ENCODE data around the gene ITGA1.

The ITGA1 gene

DNA sequence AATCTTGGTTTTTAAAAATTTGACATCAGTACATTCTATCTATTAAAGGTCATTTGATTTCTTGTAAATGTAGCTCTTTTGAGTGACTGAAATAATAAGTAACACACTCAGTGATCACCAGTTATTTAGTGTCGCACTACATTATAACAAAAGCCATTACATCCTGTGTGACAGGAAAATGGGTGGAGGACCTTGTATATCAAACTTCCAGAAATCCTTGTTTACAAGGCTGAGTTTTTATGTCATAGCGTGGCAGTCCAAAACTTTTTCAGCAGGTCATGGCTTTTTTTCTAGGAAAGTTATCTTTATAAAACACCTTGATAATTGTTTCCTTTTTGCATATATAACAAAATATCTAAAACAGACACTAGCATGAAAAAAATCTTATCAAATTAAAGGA lies 14.4 kb upstream of the ITGA1 start:
- H3K27ac ChIP-seq (ENCODE audit: low read length) = no peak overlapping the region
- no peaks in the 10 kb centered on the region for H3K36me3 ChIP-seq (ENCODE audit: control insufficient read depth, low read depth, low read length)
- no peak overlapping the region for H3K4me3 ChIP-seq (ENCODE audit: low read length)
- H3K27me3 ChIP-seq (ENCODE audit: control insufficient read depth, insufficient read depth, low read length) = no peaks in the 10 kb centered on the region
- H3K4me1 ChIP-seq (ENCODE audit: control insufficient read depth, low read depth, low read length) = peaks cover 10% of the 10 kb centered on the region
- H3K9me3 ChIP-seq (ENCODE audit: control insufficient read depth, low read depth, low read length) = no peaks in the 10 kb centered on the region
- H3K9ac ChIP-seq (ENCODE audit: low read length) = no peak overlapping the region

DNA sequence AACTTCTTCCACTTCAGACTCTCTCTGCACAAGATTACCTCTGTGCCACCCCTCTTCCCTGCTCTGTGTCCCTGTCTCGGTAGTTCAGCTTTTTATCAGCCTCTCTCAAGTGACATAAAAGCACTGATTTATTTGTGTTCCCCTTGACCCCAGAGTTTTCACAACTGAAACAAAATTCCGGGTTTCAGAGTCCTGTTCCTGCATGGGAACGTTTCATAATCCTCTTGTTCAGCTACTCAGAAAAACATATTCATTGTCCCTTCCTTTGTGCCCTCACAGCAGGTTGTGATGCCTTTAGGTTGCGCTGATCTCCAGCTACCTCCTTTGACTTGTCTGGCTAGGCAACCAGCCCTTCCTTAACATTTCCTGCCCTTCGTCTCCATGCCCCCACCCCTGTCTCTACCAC lies 13.7 kb upstream of the ITGA1 start:
- H3K27me3 ChIP-seq (ENCODE audit: control insufficient read depth, insufficient read depth, low read length) = no peaks in the 10 kb centered on the region
- H3K4me1 ChIP-seq (ENCODE audit: control insufficient read depth, low read depth, low read length) = peaks cover 10% of the 10 kb centered on the region
- no peak overlapping the region for H3K4me3 ChIP-seq (ENCODE audit: low read length)
- H3K9me3 ChIP-seq (ENCODE audit: control insufficient read depth, low read depth, low read length) = no peaks in the 10 kb centered on the region
- H3K9ac ChIP-seq (ENCODE audit: low read length) = no peak overlapping the region
- H3K27ac ChIP-seq (ENCODE audit: low read length) = no peak overlapping the region
- H3K36me3 ChIP-seq (ENCODE audit: control insufficient read depth, low read depth, low read length) = no peaks in the 10 kb centered on the region

DNA sequence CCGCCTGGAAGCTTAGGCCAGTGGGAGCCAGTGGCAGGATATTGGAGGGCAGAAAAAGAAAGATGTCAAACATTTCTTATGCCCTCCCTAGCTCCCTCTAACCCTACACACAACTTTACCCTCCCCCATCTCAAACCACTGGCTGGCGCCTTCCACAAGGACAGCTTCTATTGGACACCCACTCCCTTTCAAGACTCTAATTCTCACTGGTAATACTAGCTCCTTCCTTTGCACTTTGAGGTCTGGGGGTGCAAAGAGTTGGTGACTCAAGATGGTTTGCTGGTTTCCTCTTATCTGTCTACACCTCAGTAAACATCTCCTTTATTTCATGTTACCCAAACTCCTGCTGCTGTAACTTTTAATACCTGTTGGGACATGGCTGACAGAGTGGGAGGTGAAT lies 11.6 kb upstream of the ITGA1 start:
- Histone ChIP-seq H3K27me3 (ENCODE audit: control insufficient read depth, insufficient read depth, low read length) (no peaks in the 10 kb centered on the region), H3K9ac (ENCODE audit: low read length) (no peak overlapping the region), H3K4me3 (ENCODE audit: low read length) (no peak overlapping the region), H3K9me3 (ENCODE audit: control insufficient read depth, low read depth, low read length) (no peaks in the 10 kb centered on the region), H3K27ac (ENCODE audit: low read length) (no peak overlapping the region), H3K36me3 (ENCODE audit: control insufficient read depth, low read depth, low read length) (no peaks in the 10 kb centered on the region), H3K4me1 (ENCODE audit: control insufficient read depth, low read depth, low read length) (peaks cover 10% of the 10 kb centered on the region)

DNA sequence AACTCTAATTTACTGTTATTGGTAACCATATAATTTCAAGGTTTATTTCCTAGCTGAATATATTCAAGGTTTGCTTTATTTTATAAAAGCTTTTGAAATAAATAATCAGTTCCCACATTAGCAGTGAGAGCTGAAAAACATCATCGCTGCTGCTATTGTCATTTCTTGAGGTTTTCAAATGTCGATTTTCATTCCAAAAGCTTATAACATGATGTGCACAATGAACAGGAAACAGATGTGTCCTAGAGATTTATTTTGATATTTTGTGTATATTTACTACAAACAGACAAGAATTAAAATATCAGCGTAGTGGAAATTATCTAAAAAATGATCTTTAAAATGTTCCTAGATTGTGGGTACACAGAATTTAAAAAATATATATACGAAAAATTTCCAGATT lies 10.5 kb upstream of the ITGA1 start:
- Histone ChIP-seq H3K4me1 (ENCODE audit: control insufficient read depth, low read depth, low read length) (peaks cover 10% of the 10 kb centered on the region), H3K9ac (ENCODE audit: low read length) (no peak overlapping the region), H3K4me3 (ENCODE audit: low read length) (no peak overlapping the region), H3K27me3 (ENCODE audit: control insufficient read depth, insufficient read depth, low read length) (no peaks in the 10 kb centered on the region), H3K27ac (ENCODE audit: low read length) (no peak overlapping the region), H3K36me3 (ENCODE audit: control insufficient read depth, low read depth, low read length) (no peaks in the 10 kb centered on the region), H3K9me3 (ENCODE audit: control insufficient read depth, low read depth, low read length) (no peaks in the 10 kb centered on the region)

DNA sequence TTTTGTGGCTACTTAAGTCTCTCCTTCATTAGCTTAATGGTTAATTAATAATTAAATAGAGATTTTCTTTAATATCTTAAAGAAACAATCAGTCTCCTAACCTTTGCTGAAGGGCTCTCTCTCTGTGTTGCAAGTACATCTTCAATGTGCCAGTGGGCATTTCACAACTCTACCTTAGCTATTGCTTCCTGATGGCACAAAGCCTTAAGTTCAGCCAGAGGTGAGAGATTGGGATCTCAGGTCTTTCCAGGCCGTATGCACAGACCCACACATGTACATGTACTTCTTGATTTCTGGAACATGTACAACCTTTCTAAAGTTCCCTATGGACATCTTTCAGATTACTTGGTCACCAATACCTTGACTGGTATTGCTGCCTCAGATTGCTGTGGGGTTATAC lies 8.9 kb upstream of the ITGA1 start:
- H3K27me3 ChIP-seq (ENCODE audit: control insufficient read depth, insufficient read depth, low read length) = no peaks in the 10 kb centered on the region
- H3K9ac ChIP-seq (ENCODE audit: low read length) = no peak overlapping the region
- H3K9me3 ChIP-seq (ENCODE audit: control insufficient read depth, low read depth, low read length) = no peaks in the 10 kb centered on the region
- no peak overlapping the region for H3K4me3 ChIP-seq (ENCODE audit: low read length)
- H3K36me3 ChIP-seq (ENCODE audit: control insufficient read depth, low read depth, low read length) = no peaks in the 10 kb centered on the region
- H3K27ac ChIP-seq (ENCODE audit: low read length) = no peak overlapping the region
- peaks cover 5% of the 10 kb centered on the region for H3K4me1 ChIP-seq (ENCODE audit: control insufficient read depth, low read depth, low read length)

DNA sequence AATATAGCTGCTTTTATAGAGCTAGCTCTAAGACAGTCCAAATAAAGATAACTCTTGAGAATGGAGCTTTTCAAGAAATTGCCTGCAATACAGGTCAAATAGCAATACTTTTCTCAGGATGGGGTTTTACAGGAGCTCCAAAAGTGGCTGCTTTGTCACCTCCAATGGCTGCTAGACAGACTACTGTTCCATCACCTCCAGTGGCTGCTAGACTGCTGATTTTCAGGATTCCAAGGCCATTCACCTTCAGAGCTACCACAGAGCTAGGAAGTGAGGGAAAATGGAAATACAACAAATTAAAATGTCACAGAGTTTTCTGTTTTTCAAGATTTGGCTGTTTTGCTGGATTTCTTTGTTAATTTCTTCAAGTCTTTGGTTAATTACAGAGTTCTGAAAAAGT lies 8.5 kb upstream of the ITGA1 start:
- H3K27me3 ChIP-seq (ENCODE audit: control insufficient read depth, insufficient read depth, low read length) = no peaks in the 10 kb centered on the region

DNA sequence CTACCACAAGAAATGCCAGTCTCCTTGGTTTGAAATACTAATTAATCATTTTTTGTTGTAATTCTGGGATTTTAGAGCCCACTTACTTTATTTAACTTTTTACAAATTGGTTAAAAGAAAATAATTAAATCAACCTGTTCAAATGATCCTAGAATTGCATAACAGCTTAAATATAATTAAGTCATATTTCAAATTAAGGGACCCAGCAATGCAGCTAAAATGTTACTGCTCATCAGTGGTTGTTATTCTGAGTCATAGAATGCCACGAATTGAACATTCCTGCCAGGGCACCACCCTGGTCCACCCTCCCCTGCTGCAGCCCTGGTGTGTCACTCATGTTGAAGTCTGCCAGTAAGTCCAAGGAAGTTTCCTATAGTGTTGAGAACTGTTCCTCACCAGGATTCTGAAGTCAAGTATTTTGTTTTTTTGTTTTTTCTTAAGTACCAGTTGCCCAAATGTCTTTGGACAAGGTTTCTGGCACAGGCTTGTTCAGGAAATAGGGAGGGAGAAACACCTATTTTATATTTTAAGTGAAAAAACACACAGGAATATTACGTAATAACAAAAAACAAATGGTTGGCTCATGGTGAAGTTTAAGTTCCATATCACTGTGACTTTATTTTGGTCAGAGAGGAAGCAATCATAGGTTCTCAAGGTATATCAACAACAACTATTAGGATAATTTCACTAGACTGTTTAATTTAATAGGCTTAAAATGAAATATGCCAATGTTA lies 4.3 kb upstream of the ITGA1 start:
- no peak overlapping the region for H3K9ac ChIP-seq (ENCODE audit: low read length)
- H3K36me3 ChIP-seq (ENCODE audit: control insufficient read depth, low read depth, low read length) = no peaks in the 10 kb centered on the region
- no peaks in the 10 kb centered on the region for H3K4me1 ChIP-seq (ENCODE audit: control insufficient read depth, low read depth, low read length)
- no peaks in the 10 kb centered on the region for H3K9me3 ChIP-seq (ENCODE audit: control insufficient read depth, low read depth, low read length)
- no peak overlapping the region for H3K27ac ChIP-seq (ENCODE audit: low read length)
- H3K4me3 ChIP-seq (ENCODE audit: low read length) = no peak overlapping the region
- peaks cover 10% of the 10 kb centered on the region for H3K27me3 ChIP-seq (ENCODE audit: control insufficient read depth, insufficient read depth, low read length)

More for the DNA sequence above, 8.5 kb upstream of the ITGA1 start:
- no peak overlapping the region for H3K27ac ChIP-seq (ENCODE audit: low read length)
- H3K9me3 ChIP-seq (ENCODE audit: control insufficient read depth, low read depth, low read length) = no peaks in the 10 kb centered on the region
- H3K36me3 ChIP-seq (ENCODE audit: control insufficient read depth, low read depth, low read length) = no peaks in the 10 kb centered on the region
- no peak overlapping the region for H3K9ac ChIP-seq (ENCODE audit: low read length)
- no peak overlapping the region for H3K4me3 ChIP-seq (ENCODE audit: low read length)
- H3K4me1 ChIP-seq (ENCODE audit: control insufficient read depth, low read depth, low read length) = peaks cover under 1% of the 10 kb centered on the region

DNA sequence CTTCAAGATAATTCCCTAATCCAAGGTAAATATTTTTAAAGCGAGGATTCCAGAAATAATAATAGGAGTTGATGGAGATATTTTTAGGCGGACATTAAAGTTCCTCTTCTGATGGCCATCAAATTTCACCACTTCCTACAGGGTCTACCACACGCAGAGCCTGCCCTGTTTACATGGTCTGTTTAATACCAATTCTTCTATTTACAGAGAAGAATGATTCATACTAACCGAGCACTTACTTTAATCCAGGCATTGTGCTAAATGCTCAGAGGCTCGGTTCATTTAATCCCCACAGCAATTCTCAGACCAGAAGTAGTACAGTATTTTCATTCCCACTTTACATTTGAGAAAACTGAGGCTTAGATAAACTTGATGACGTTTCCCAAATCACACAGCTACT lies 3.0 kb upstream of the ITGA1 start:
- no peak overlapping the region for H3K27ac ChIP-seq (ENCODE audit: low read length)
- H3K9ac ChIP-seq (ENCODE audit: low read length) = no peak overlapping the region
- no peaks in the 10 kb centered on the region for H3K9me3 ChIP-seq (ENCODE audit: control insufficient read depth, low read depth, low read length)

DNA sequence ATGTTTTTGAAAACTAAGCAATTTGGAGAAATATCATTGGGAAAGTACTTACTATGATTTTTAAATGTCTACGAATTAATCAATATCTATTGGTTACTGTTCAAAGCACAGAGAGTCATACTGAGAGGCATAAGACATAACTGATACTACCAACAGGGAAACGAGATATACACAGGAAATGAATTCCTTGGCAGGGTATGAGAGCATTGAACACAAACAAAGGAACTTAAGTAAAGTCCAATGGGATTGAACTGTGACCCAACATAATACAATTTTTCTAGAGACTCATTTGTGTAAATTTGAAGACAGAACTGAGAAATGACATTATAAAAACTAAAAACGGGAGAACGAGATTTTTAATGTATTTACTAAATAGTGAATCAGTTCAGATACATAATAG lies 1.3 kb upstream of the ITGA1 start:
- Histone ChIP-seq H3K27me3 (ENCODE audit: control insufficient read depth, insufficient read depth, low read length) (peaks cover 29% of the 10 kb centered on the region), H3K9ac (ENCODE audit: low read length) (no peak overlapping the region), H3K4me1 (ENCODE audit: control insufficient read depth, low read depth, low read length) (peaks cover 9% of the 10 kb centered on the region), H3K9me3 (ENCODE audit: control insufficient read depth, low read depth, low read length) (no peaks in the 10 kb centered on the region), H3K36me3 (ENCODE audit: control insufficient read depth, low read depth, low read length) (no peaks in the 10 kb centered on the region), H3K27ac (ENCODE audit: low read length) (no peak overlapping the region), H3K4me3 (ENCODE audit: low read length) (no peak overlapping the region)

More for the DNA sequence above, 3.0 kb upstream of the ITGA1 start:
- Histone ChIP-seq H3K4me1 (ENCODE audit: control insufficient read depth, low read depth, low read length) (peaks cover 9% of the 10 kb centered on the region), H3K36me3 (ENCODE audit: control insufficient read depth, low read depth, low read length) (no peaks in the 10 kb centered on the region), H3K27me3 (ENCODE audit: control insufficient read depth, insufficient read depth, low read length) (peaks cover 24% of the 10 kb centered on the region), H3K4me3 (ENCODE audit: low read length) (no peak overlapping the region)

DNA sequence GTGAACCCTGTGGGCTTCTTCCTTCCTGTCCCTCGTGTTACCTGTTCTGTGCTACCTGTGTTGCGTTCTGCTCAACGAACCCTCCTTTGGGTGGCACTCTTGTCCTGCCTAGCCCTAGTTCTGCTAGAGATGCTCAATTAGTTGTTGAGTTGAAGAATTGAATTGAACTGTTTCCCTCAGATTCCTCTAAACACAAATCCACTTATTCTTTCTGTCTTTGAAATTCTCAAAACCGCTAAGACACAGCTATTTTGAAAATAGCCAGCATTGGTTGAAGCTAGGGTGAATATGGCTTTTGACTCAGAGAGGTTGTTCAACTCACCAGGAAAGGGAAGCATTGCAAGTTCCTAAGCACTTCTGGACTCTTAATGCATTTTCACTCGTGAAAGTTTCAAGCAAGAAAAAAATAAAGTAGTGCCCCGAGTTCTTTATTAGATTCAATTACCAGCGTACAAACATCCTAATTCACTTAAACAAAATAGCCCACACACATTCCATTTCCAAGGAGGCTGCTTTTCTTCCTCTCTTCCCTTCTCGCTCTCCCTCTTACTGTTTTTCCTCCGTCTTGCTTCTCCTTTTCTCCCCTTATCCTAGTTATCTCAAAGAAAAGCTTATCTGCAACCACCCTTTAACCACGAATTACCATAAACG lies 642 bp upstream of the ITGA1 start:
- peaks cover 29% of the 10 kb centered on the region for H3K27me3 ChIP-seq (ENCODE audit: control insufficient read depth, insufficient read depth, low read length)
- H3K9ac ChIP-seq (ENCODE audit: low read length) = no peak overlapping the region
- no peak overlapping the region for H3K27ac ChIP-seq (ENCODE audit: low read length)
- H3K4me3 ChIP-seq (ENCODE audit: low read length) = peak overlapping the region; percentile 94
- no peaks in the 10 kb centered on the region for H3K36me3 ChIP-seq (ENCODE audit: control insufficient read depth, low read depth, low read length)
- no peaks in the 10 kb centered on the region for H3K9me3 ChIP-seq (ENCODE audit: control insufficient read depth, low read depth, low read length)
- H3K4me1 ChIP-seq (ENCODE audit: control insufficient read depth, low read depth, low read length) = peaks cover 9% of the 10 kb centered on the region

DNA sequence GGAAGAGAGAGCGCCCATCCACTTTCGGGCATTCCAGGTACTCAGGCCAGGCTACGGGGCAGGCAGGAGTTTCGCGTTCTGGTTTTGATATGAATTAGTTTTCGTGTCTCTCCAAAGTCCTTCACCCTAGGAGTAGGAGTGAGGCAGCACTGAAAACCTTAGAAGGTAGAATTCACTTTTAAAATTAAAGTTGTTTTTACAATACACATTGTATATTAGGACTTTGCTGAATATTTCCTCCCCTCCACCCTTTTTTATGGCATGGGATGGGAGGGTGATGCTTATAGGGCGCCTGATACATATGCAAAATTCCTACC lies 747 bp downstream of the ITGA1 start:
- Histone ChIP-seq H3K4me1 (ENCODE audit: control insufficient read depth, low read depth, low read length) (peaks cover 9% of the 10 kb centered on the region), H3K4me3 (ENCODE audit: low read length) (peak overlapping the region; percentile 94), H3K9me3 (ENCODE audit: control insufficient read depth, low read depth, low read length) (no peaks in the 10 kb centered on the region), H3K27me3 (ENCODE audit: control insufficient read depth, insufficient read depth, low read length) (peaks cover 29% of the 10 kb centered on the region), H3K36me3 (ENCODE audit: control insufficient read depth, low read depth, low read length) (no peaks in the 10 kb centered on the region), H3K27ac (ENCODE audit: low read length) (no peak overlapping the region), H3K9ac (ENCODE audit: low read length) (peak overlapping the region; percentile 45)

DNA sequence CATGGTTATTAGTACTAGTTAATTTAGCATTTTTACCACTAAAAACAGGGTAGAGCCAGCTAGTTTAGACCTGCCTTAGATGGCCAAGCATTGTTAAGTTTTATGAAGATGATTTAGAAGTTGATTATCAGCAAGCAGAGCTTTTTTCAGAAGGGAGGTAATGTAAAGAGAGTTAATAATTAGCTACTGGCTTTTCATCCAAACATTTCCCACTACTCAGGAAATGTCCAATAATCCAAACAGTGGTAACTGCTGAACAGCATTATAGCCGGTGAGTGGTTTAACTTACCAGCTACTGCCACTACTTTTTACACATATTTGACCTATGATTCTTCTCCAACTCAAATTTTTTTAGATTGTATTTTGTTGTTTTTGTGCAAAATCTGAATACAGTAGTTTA lies 1.7 kb downstream of the ITGA1 start:
- Histone ChIP-seq H3K9me3 (ENCODE audit: control insufficient read depth, low read depth, low read length) (no peaks in the 10 kb centered on the region), H3K27ac (ENCODE audit: low read length) (no peak overlapping the region), H3K27me3 (ENCODE audit: control insufficient read depth, insufficient read depth, low read length) (peaks cover 29% of the 10 kb centered on the region), H3K9ac (ENCODE audit: low read length) (peak overlapping the region; percentile 45), H3K36me3 (ENCODE audit: control insufficient read depth, low read depth, low read length) (no peaks in the 10 kb centered on the region), H3K4me3 (ENCODE audit: low read length) (peak overlapping the region; percentile 94), H3K4me1 (ENCODE audit: control insufficient read depth, low read depth, low read length) (peaks cover 9% of the 10 kb centered on the region)
